IMR-90 (cell line): Measurements from ENCODE around the gene NAGS.

ENCODE experiments used
- BHLHE40 ChIP-seq: fragments of 150-350 bp; IDR thresholded peaks from 2 replicates; pipeline ENCODE4 v1.6.1; 2016; ENCODE audit warnings: mild to moderate bottlenecking, low read depth, low read length
- CEBPB ChIP-seq: IDR thresholded peaks from 2 replicates; pipeline ENCODE4 v1.6.1; 2012; ENCODE audit warnings: low read depth, low read length, improper control_type of control experiment
- CHD1 ChIP-seq: IDR thresholded peaks from 2 replicates; pipeline ENCODE4 v1.6.1; 2012; ENCODE audit warnings: low read depth, low read length, improper control_type of control experiment
- CTCF ChIP-seq: conservative IDR thresholded peaks from 2 replicates; pipeline ENCODE4 v1.5.1; 2012; ENCODE audit warnings: mild to moderate bottlenecking, low read depth, low read length, improper control_type of control experiment
- ELK1 ChIP-seq: fragments of 150-350 bp; IDR thresholded peaks from 2 replicates; pipeline ENCODE4 v1.6.1; 2016; ENCODE audit warnings: low read depth, mild to moderate bottlenecking, low read length, moderate library complexity, borderline replicate concordance
- MAFK ChIP-seq: IDR thresholded peaks from 2 replicates; pipeline ENCODE4 v1.6.1; 2012; ENCODE audit warnings: low read depth, low read length, improper control_type of control experiment
- MAZ ChIP-seq: IDR thresholded peaks from 2 replicates; pipeline ENCODE4 v1.6.1; 2012; ENCODE audit warnings: low read depth, mild to moderate bottlenecking, low read length, improper control_type of control experiment, moderate library complexity, borderline replicate concordance
- MXI1 ChIP-seq: IDR thresholded peaks from 2 replicates; pipeline ENCODE4 v1.6.1; 2012; ENCODE audit warnings: low read depth, mild to moderate bottlenecking, low read length, moderate library complexity, borderline replicate concordance
- NFE2L2 ChIP-seq: fragments of 150-350 bp; IDR thresholded peaks from 2 replicates; pipeline ENCODE4 v1.6.1; 2016; ENCODE audit warnings: low read depth, mild to moderate bottlenecking, low read length
- POLR2A ChIP-seq: IDR thresholded peaks from 2 replicates; pipeline ENCODE4 v1.6.1; 2012; ENCODE audit warnings: mild to moderate bottlenecking, low read depth, low read length
- RAD21 ChIP-seq: IDR thresholded peaks from 2 replicates; pipeline ENCODE4 v1.6.1; 2012; ENCODE audit warnings: low read length, improper control_type of control experiment
- SMC3 ChIP-seq: fragments of 150-350 bp; IDR thresholded peaks from 2 replicates; pipeline ENCODE4 v1.6.1; 2016; ENCODE audit warnings: low read depth, mild to moderate bottlenecking, antibody characterized with exemption, low read length, moderate library complexity
- USF2 ChIP-seq: fragments of 150-350 bp; IDR thresholded peaks from 2 replicates; pipeline ENCODE4 v1.6.1; 2017; ENCODE audit warnings: mild to moderate bottlenecking, antibody characterized with exemption, low read length, low read depth

GRCh38 chr17:44045486-44045885, 41.1 kb downstream of the NAGS start:
- TF ChIP-seq BHLHE40 (no peak), MAZ (no peak), CTCF (no peak), POLR2A (no peak), MAFK (no peak), RAD21 (no peak), CHD1 (no peak), SMC3 (no peak), CEBPB (no peak), NFE2L2 (no peak), MXI1 (no peak), USF2 (no peak), ELK1 (no peak)
